ENCODE measurements around the gene ING3. TPM values are rescaled to one million over a fixed set of nuclear protein-coding genes. Genes with fewer than 3 reads are reported as not detected.

Gene ING3
- total RNA-seq, 4 donors from 2014 or later, result 12.6 to 19.4 (median 14.9) TPM

GRCh38 chr7:120949393-120949911, 1.1 kb upstream of the ING3 start:
- peak overlapping the region; percentile 62 to 75 (median 67) for H3K4me3 ChIP-seq
- WGBS, result 52% methylated on average over 8 of the region's 8 CpGs

GRCh38 chr7:120949998-120950538, 509 bp upstream of the ING3 start:
- DNase-seq (ENCODE audit: extremely low spot score), result no peak
- H3K4me3 ChIP-seq, result peak overlapping the region; percentile 62 to 75 (median 67)
- peaks cover 0 to 21% (median 13%) of the 10 kb centered on the region in 4 donors for H3K36me3 ChIP-seq
- peaks cover 11 to 28% (median 21%) of the 10 kb centered on the region in 4 donors for H3K4me1 ChIP-seq
- WGBS, result 5% methylated on average over 10 of the region's 10 CpGs
- H3K27me3 ChIP-seq, result no peaks in the 10 kb centered on the region
- H3K27ac ChIP-seq (replicated peaks in 1 of 4), result peak overlapping the region; percentile 95 to 98 (median 95)
- intact Hi-C loops (cut with DNase I), result loop anchor here (5.0 kb wide), 2 partner anchors 37 to 93 kb away; partner anchors contain the start of genes CPED1 and TSPAN12
- TF ChIP-seq POLR2AphosphoS5 (IDR thresholded peaks at IDR 0.05), result no peak
- TF ChIP-seq CTCF (IDR thresholded peaks at IDR 0.05), result no peak
- no peak for TF ChIP-seq POLR2A (IDR thresholded peaks at IDR 0.05; ENCODE audit: low read depth)
- TF ChIP-seq EP300 (IDR thresholded peaks at IDR 0.05), result no peak
- H3K9me3 ChIP-seq, result no peaks in the 10 kb centered on the region

More at GRCh38 chr7:120949393-120949911, 1.1 kb upstream of the ING3 start:
- intact Hi-C loops (cut with DNase I), result no loop called here
- Histone ChIP-seq H3K27me3 (no peaks in the 10 kb centered on the region), H3K4me1 (peaks cover 11 to 28% (median 16%) of the 10 kb centered on the region in 4 donors), H3K36me3 (peaks cover 0 to 15% (median 9%) of the 10 kb centered on the region in 4 donors), H3K27ac (replicated peaks in 1 of 4) (peak overlapping the region in 1 of 4 donors; percentile 98), H3K9me3 (no peaks in the 10 kb centered on the region)
- no peak for DNase-seq (ENCODE audit: extremely low spot score)
- TF ChIP-seq POLR2AphosphoS5 (IDR thresholded peaks at IDR 0.05) (no peak), CTCF (IDR thresholded peaks at IDR 0.05) (no peak)

GRCh38 chr7:120951309-120951699, 727 bp downstream of the ING3 start:
- peaks cover 11 to 28% (median 26%) of the 10 kb centered on the region in 4 donors for H3K4me1 ChIP-seq
- peak overlapping the region; percentile 62 to 75 (median 67) for H3K4me3 ChIP-seq
- DNase-seq (ENCODE audit: extremely low spot score), result no peak
- H3K9me3 ChIP-seq, result no peaks in the 10 kb centered on the region
- TF ChIP-seq EP300 (IDR thresholded peaks at IDR 0.05) (no peak), POLR2A (IDR thresholded peaks at IDR 0.05; ENCODE audit: low read depth) (no peak), POLR2AphosphoS5 (IDR thresholded peaks at IDR 0.05) (no peak), CTCF (IDR thresholded peaks at IDR 0.05) (no peak)
- intact Hi-C loops (cut with DNase I), result loop anchor here (5.0 kb wide), 2 partner anchors 36 to 94 kb away; partner anchors contain the start of genes CPED1 and TSPAN12
- no peaks in the 10 kb centered on the region for H3K27me3 ChIP-seq
- WGBS, result 5% methylated on average over 8 of the region's 8 CpGs
- H3K27ac ChIP-seq (replicated peaks in 1 of 4), result peak overlapping the region; percentile 95 to 98 (median 95)
- H3K36me3 ChIP-seq, result peaks cover 0 to 32% (median 23%) of the 10 kb centered on the region in 4 donors

- no peaks in the 10 kb centered on the region for H3K27me3 ChIP-seq
- intact Hi-C loops (cut with DNase I), result loop anchor here (5.0 kb wide), 2 partner anchors 35 to 95 kb away; partner anchors contain the start of genes CPED1 and TSPAN12
- H3K36me3 ChIP-seq, result peaks cover 0 to 37% (median 26%) of the 10 kb centered on the region in 4 donors
- WGBS, result 73% methylated on average over 2 of the region's 2 CpGs
- no peaks in the 10 kb centered on the region for H3K9me3 ChIP-seq
- DNase-seq (ENCODE audit: extremely low spot score), result no peak
- H3K27ac ChIP-seq (replicated peaks in 1 of 4), result peak overlapping the region in 3 of 4 donors; percentile 95 to 98 (median 95)
- peak overlapping the region; percentile 62 to 75 (median 67) for H3K4me3 ChIP-seq
- peaks cover 11 to 28% (median 26%) of the 10 kb centered on the region in 4 donors for H3K4me1 ChIP-seq
- no peak for TF ChIP-seq POLR2A (IDR thresholded peaks at IDR 0.05; ENCODE audit: low read depth)
- TF ChIP-seq CTCF (IDR thresholded peaks at IDR 0.05), result no peak
- TF ChIP-seq POLR2AphosphoS5 (IDR thresholded peaks at IDR 0.05), result no peak
- TF ChIP-seq EP300 (IDR thresholded peaks at IDR 0.05), result no peak
These were observed 1.2 kb downstream of the ING3 start for GRCh38 chr7:120951826-120952225.

All from esophagus muscularis mucosa (tissue), 4 donors.